HG03442 (cell line): ENCODE data around the gene VWA3A.
"Not testable (repeated sequence)": the region's sequence is repeated elsewhere in the genome, so short reads cannot be mapped to it uniquely, and the experiment has no call there.

ENCODE experiments used
- ATAC-seq: cut with Tn5 transposase; IDR thresholded peaks from one replicate; pipeline ENCODE4 v1.9.1; 2021; ENCODE audit warnings: mild to moderate bottlenecking, moderate library complexity; ENCODE audit not compliant: unreplicated experiment

The VWA3A gene

GRCh38 chr16:22128537-22128936, 36.2 kb downstream of the VWA3A start:
- not testable (repeated sequence) for ATAC-seq

GRCh38 chr16:22130528-22130927, 38.2 kb downstream of the VWA3A start:
- no peak for ATAC-seq

GRCh38 chr16:22132801-22133200, 40.5 kb downstream of the VWA3A start:
- no peak for ATAC-seq

GRCh38 chr16:22138482-22138881, 46.1 kb downstream of the VWA3A start:
- ATAC-seq = no peak

- ATAC-seq = no peak
Observed at GRCh38 chr16:22139008-22139407, 46.7 kb downstream of the VWA3A start.

GRCh38 chr16:22139732-22140131, 47.4 kb downstream of the VWA3A start:
- ATAC-seq = no peak

GRCh38 chr16:22141767-22142166, 49.4 kb downstream of the VWA3A start:
- no peak for ATAC-seq

GRCh38 chr16:22144520-22144919, 52.2 kb downstream of the VWA3A start:
- no peak for ATAC-seq

GRCh38 chr16:22147853-22148252, 55.5 kb downstream of the VWA3A start:
- ATAC-seq = no peak

GRCh38 chr16:22151246-22151998, 59.1 kb downstream of the VWA3A start:
- no peak for ATAC-seq

GRCh38 chr16:22152316-22152715, 60.0 kb downstream of the VWA3A start:
- ATAC-seq = no peak

- ATAC-seq = not testable (repeated sequence)
Observed at GRCh38 chr16:22153078-22153477, 60.7 kb downstream of the VWA3A start.

- no peak for ATAC-seq
Observed at GRCh38 chr16:22161401-22161800, 69.1 kb downstream of the VWA3A start.

GRCh38 chr16:22161999-22162655, 69.8 kb downstream of the VWA3A start, which contains the start of gene SDR42E2:
SDR42E2 (plus strand) TSS chr16:22162506; CDS start chr16:22165583, 3,077 bp downstream.
- ATAC-seq = no peak

GRCh38 chr16:22162656-22163009, 70.3 kb downstream of the VWA3A start:
- no peak for ATAC-seq

GRCh38 chr16:22163806-22164205, 71.5 kb downstream of the VWA3A start:
- no peak for ATAC-seq

GRCh38 chr16:22164482-22164881, 72.1 kb downstream of the VWA3A start:
- no peak for ATAC-seq

GRCh38 chr16:22165508-22166285, 73.4 kb downstream of the VWA3A start:
- ATAC-seq = no peak

GRCh38 chr16:22171953-22172352, 79.6 kb downstream of the VWA3A start:
- ATAC-seq = no peak

GRCh38 chr16:22172642-22173041, 80.3 kb downstream of the VWA3A start:
- ATAC-seq = not testable (repeated sequence)

- no peak for ATAC-seq
Observed at GRCh38 chr16:22174642-22175041, 82.3 kb downstream of the VWA3A start.
